WERI-Rb-1 (cell line): Measurements from ENCODE around the gene RNF212.

Experiments
- DNase-seq: peaks from one replicate; pipeline ENCODE4 v3.0.0-alpha.2; 2020
- H3K27ac ChIP-seq: fragments of 250-450 bp; sonication (Bioruptor Pico); 2 replicates; pipeline ENCODE4 v1.5.1; 2020; ENCODE audit warnings: mild to moderate bottlenecking, moderate library complexity
- H3K27me3 ChIP-seq: fragments of 250-450 bp; sonication (Bioruptor Pico); 2 replicates; pipeline ENCODE4 v1.5.1; 2021; ENCODE audit warnings: mild to moderate bottlenecking, low read depth, moderate library complexity; ENCODE audit not compliant: insufficient read depth, severe bottlenecking
- H3K36me3 ChIP-seq: fragments of 250-450 bp; sonication (Bioruptor Pico); 2 replicates; pipeline ENCODE4 v1.5.1; 2020; ENCODE audit warnings: mild to moderate bottlenecking, moderate library complexity
- H3K4me3 ChIP-seq: 2 replicates; pipeline ENCODE4 v1.5.1; 2011; ENCODE audit warnings: low read depth, mild to moderate bottlenecking, control low read depth, low read length
- H3K9me3 ChIP-seq: fragments of 250-450 bp; sonication (Bioruptor Pico); 2 replicates; pipeline ENCODE4 v1.5.1; 2021; ENCODE audit warnings: mild to moderate bottlenecking, moderate library complexity; ENCODE audit not compliant: severe bottlenecking
- TF ChIP-seq, protein P1 (sequence below): IDR thresholded peaks from 2 replicates; pipeline ENCODE4 v1.5.1; 2011; ENCODE audit warnings: low read depth, mild to moderate bottlenecking, control low read depth, inconsistent platforms, low read length

RNF212 gene

DNA sequence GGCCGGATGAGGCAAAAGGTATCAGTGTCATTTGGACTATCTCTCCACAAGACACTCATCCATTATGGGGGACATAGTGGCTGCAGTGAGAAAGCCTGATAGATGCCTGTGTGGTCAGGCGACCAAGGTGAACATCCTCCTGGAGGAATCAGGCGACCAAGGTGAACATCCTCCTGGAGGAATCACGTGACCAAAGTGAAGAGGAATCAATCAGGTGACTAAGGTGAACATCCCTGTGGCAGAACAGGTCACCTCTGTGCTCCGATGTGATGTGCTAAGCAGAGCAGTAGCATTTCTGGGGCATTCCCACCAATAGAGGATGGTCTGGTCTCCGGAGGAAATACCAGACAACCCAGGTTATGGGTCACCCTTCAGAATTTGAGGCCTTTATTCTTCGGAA, 44.0 kb downstream of the RNF212 start:
- TF ChIP-seq, protein P1, sequence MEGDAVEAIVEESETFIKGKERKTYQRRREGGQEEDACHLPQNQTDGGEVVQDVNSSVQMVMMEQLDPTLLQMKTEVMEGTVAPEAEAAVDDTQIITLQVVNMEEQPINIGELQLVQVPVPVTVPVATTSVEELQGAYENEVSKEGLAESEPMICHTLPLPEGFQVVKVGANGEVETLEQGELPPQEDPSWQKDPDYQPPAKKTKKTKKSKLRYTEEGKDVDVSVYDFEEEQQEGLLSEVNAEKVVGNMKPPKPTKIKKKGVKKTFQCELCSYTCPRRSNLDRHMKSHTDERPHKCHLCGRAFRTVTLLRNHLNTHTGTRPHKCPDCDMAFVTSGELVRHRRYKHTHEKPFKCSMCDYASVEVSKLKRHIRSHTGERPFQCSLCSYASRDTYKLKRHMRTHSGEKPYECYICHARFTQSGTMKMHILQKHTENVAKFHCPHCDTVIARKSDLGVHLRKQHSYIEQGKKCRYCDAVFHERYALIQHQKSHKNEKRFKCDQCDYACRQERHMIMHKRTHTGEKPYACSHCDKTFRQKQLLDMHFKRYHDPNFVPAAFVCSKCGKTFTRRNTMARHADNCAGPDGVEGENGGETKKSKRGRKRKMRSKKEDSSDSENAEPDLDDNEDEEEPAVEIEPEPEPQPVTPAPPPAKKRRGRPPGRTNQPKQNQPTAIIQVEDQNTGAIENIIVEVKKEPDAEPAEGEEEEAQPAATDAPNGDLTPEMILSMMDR, result no peak
- H3K9me3 ChIP-seq, result no peaks in the 10 kb centered on the region
- DNase-seq, result no peak
- H3K27me3 ChIP-seq, result no peaks in the 10 kb centered on the region
- H3K4me3 ChIP-seq, result no peak overlapping the region
- H3K27ac ChIP-seq, result no peak overlapping the region
- H3K36me3 ChIP-seq, result no peaks in the 10 kb centered on the region

GRCh38 chr4:1065732-1066131, 47.6 kb downstream of the RNF212 start:
- DNase-seq, result no peak
- TF ChIP-seq, protein P1, result no peak
- no peak overlapping the region for H3K4me3 ChIP-seq
- no peaks in the 10 kb centered on the region for H3K9me3 ChIP-seq
- H3K27me3 ChIP-seq, result no peaks in the 10 kb centered on the region
- H3K36me3 ChIP-seq, result no peaks in the 10 kb centered on the region
- H3K27ac ChIP-seq, result no peak overlapping the region

- DNase-seq, result no peak
- TF ChIP-seq, protein P1, result no peak
- no peaks in the 10 kb centered on the region for H3K36me3 ChIP-seq
- H3K27ac ChIP-seq, result peak overlapping the region; percentile 27
- H3K27me3 ChIP-seq, result no peaks in the 10 kb centered on the region
- no peaks in the 10 kb centered on the region for H3K9me3 ChIP-seq
- H3K4me3 ChIP-seq, result no peak overlapping the region
Measured at GRCh38 chr4:1062419-1062818, 50.9 kb downstream of the RNF212 start.

DNA sequence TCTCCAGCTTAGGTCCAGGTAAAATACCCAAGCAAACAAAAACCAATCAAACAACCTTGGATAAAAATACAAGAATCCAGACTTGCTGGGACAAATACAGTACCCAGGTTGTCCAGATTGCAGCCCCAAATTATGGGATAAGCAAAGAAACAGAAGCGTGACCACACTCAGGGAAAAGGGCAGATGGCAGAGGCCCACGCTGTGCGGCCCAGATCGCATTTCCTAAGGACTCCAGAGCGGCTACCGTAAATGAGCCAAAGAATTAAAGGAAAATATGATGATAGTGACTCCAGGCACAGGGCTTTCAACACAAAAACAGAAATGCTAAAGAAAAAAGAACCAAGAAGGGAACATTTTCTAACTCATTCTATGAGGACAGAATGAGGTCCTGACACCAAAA, 51.6 kb downstream of the RNF212 start:
- Histone ChIP-seq H3K27me3 (no peaks in the 10 kb centered on the region), H3K36me3 (no peaks in the 10 kb centered on the region), H3K27ac (peak overlapping the region; percentile 27), H3K9me3 (no peaks in the 10 kb centered on the region), H3K4me3 (no peak overlapping the region)
- TF ChIP-seq, protein P1, result no peak
- DNase-seq, result no peak

- H3K36me3 ChIP-seq, result no peaks in the 10 kb centered on the region
- TF ChIP-seq, protein P1, result no peak
- H3K4me3 ChIP-seq, result no peak overlapping the region
- DNase-seq, result no peak
- no peaks in the 10 kb centered on the region for H3K9me3 ChIP-seq
- peaks cover under 1% of the 10 kb centered on the region for H3K27me3 ChIP-seq
- peak overlapping the region; percentile 27 for H3K27ac ChIP-seq
Measured at GRCh38 chr4:1061056-1061700, 52.2 kb downstream of the RNF212 start.

GRCh38 chr4:1060621-1061020, 52.7 kb downstream of the RNF212 start:
- Histone ChIP-seq H3K9me3 (no peaks in the 10 kb centered on the region), H3K27ac (no peak overlapping the region), H3K4me3 (no peak overlapping the region), H3K36me3 (no peaks in the 10 kb centered on the region), H3K27me3 (peaks cover 6% of the 10 kb centered on the region)
- no peak for DNase-seq
- TF ChIP-seq, protein P1, result no peak
